HuH-7 (cell line): Measurements from ENCODE around the gene FBXO34.
"Not testable (repeated sequence)": the region's sequence is repeated elsewhere in the genome, so short reads cannot be mapped to it uniquely, and the experiment has no call there.

Source experiments
- DNase-seq: peaks from one replicate; pipeline ENCODE4 v3.0.0; 2011; ENCODE audit warnings: low spot score

The FBXO34 gene

GRCh38 chr14:55312379-55313030 is 41.3 kb downstream of the FBXO34 start:
- not testable (repeated sequence) for DNase-seq

DNA sequence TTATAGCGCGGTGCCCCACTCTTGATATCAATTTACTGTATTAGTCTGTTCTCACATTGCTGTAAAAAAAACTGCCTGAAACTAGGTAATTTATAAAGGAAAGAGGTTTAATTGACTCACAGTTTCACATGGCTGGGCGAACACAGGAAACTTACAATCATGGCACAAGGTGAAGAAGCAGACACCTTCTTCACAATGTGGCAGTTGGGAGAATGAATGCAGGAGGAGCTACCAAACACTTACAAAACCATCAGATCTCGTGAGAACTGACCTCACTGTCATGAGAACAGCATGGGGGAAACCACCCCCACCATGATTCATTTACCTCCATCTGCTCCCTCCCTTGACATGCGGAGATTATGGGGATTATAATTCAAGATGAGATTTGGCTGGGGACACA is 42.3 kb downstream of the FBXO34 start:
- no peak for DNase-seq

GRCh38 chr14:55314449-55314848 is 43.2 kb downstream of the FBXO34 start:
- DNase-seq: no peak

GRCh38 chr14:55316564-55316963 is 45.3 kb downstream of the FBXO34 start:
- no peak for DNase-seq

DNA sequence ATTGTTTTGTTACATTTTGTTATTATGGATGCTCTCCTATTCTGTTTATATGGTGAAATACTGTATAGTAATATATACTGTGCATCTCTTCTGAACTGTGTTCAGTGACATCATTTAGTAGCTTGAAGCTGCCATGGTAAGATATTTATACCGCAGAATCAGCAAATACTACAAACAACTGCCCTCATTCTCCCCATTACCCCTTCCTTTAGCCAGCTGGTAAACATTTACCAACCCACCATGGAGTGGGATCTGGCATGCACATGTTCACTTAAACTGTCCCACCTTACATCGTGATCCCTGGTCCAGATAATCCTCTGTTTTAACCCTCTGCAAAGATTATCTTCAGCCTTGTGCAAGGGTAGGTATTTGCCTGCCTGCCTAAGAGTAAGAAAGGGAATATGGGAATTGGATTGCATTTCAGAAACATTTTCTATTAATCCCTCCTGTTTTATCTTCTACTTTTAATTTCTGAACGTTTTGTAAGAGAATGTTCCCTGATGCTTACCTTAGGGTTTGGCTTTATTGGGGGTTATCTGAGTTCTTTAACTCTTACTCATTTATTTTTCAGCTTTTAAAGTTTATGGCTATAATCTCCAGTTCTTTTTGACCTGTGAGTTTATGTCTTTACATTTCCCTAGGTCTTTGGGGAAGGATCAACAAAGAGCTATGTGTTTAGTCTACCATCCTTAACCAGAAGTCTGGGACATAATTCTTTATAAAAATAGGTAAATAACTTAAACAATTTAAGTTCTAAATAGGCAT is 46.5 kb downstream of the FBXO34 start:
- DNase-seq: no peak

GRCh38 chr14:55318694-55319093 is 47.5 kb downstream of the FBXO34 start:
- DNase-seq: no peak

DNA sequence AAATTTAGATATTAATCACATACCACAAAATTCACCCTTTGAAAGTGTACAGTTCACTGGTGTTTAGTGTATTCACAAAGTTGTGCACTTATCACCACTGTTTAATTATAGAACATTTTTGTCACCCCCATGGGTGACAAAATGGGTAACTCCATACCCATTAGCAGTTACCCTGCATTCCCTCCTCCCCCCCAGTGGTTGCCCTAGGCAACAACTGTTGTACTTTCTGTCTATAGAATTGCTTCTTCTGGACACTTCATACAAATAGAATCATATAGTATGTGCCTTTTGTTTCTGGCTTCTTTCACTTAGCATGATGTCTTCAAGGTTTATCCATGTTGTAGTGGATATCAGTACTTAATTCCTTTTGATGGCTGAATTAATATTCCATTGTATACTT is 52.7 kb downstream of the FBXO34 start:
- DNase-seq: no peak

DNA sequence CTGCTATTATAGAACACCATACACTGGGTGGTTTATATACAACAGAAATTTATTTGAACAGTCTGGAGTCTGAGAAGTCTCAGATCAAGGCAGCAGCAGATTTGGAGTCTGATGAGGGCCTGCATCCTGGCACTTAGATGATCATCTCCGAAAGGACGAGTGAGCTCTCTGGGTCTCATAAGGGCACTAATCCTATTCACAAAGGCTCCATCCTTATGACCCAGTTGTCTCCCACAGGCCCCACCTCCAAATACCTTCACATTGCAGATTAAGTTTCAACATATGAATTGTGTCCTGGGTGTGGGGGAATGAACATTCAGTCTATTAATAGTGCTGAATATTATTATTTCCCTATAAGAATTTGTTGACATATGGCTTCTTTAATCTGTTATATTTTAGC is 53.6 kb downstream of the FBXO34 start:
- no peak for DNase-seq

DNA sequence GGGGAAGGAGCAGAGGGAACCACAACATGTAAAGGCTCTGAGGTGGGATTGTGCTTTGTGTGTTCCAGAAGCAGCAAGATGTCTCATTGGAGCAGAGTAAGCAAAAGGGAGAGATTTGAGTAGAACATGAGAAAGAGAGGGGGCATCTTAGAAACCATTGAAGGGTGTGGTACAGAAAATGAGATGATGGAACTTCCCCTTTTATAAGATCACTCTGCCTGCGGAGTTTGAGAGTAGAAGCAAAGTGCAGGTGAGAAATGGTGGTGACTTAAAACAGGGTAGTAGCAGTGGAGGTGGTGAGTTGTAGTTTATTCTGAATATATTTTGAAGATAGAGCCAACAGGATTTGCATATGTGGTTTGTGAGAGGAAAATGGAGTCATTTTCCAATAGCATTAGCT is 56.0 kb downstream of the FBXO34 start:
- no peak for DNase-seq

- DNase-seq: no peak
Measured at GRCh38 chr14:55328317-55328716, 57.1 kb downstream of the FBXO34 start.

GRCh38 chr14:55329999-55330710 is 58.9 kb downstream of the FBXO34 start:
- DNase-seq: no peak

DNA sequence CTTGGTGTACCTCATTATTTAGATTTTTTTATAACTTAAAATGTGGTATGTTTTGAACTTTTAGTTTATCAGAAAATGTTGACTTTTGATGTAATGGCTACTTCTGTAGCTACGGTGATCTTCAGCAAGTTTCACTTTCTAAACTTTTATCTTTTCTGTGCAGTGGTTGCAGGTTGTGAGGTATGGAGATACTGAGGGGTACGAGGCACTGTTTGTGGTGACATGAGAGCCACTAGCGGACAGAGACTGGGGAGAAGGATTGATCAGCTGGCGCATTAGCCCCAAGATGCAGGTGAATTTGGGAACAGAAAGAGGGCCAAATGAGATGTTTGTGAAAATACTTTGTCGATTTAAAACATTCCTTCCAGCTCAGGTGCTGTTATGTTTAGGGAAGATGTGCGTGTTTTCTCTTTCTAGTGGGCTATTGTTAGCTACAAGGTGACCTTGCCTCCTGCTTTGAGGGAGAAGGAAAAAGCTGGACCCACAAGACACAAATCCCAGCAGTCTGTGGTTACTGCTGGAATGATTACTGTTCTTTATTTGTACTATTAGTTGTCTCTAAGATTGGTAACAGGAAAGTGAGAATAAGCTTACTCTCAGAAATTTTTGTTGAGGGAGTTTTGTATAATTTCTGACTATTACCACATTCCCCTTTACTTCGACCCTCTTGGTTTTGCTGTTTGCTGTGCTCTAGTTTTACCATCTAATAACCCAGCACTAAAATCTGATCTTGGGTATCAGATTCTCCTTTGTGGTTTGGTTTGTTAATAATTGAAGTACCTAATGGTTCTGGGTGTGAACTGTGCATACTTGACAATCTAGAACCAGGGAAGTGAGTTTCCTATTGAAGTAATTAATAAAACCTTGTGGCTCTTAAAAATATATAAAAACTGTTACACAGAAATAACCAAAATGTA is 61.7 kb downstream of the FBXO34 start:
- DNase-seq: no peak

DNA sequence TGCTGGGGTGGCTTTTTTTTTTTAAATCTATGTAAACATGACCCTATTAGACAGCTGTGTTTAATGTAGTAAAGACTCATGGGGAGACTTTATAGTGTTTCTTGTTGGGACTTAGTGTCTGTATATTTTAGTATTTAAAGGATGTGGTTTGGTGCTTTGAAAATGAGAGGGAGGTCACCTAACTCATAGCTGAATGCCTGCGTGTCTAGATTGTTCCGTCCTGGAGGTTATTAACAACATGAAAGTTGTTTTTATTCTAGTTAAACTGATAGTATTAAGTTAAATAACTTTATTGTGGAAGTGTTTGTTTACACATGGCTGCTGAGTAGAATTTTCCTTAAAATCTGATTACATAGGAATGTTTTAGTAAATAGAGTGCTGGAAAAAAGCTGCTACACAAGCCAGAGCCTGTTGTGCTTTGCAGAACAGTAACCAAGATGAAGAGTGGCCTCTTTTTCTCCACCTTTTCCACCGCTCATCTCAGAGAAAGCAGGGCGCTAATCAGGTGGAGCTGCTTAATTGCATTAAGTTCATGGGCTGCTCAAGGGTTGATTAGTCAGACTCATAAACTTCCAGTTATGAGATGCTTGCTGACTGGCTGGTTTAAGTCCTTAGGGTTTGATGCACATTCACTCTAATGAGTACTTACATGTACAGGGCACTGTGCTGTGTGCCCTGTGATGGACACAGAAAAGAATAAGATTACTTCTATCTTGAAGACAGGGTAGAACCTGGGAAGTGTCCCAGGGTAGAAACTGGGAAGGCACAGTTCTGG is 62.7 kb downstream of the FBXO34 start:
- DNase-seq: no peak

- no peak for DNase-seq
Measured at GRCh38 chr14:55336162-55336561, 64.9 kb downstream of the FBXO34 start.

- no peak for DNase-seq
Measured at GRCh38 chr14:55336691-55337090, 65.5 kb downstream of the FBXO34 start.

DNA sequence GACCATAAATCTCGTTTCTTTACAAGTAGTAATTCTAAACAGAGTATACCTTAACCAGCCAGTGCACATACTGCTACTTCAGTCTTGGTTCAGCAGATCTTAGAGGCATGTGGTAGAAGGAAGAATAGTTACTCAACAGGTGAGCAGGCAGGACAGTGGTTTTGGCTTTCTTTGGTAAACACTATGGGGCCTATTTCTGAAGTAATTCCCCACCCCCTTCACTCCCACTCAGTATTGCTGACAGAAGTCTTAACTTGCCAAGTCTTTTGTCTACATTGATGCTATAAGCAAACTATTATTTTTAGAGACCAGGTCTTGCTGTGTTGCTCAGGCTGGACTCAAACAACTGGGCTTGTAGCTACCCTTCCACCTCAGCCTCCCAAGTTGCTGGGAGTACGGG is 68.5 kb downstream of the FBXO34 start:
- DNase-seq: no peak

DNA sequence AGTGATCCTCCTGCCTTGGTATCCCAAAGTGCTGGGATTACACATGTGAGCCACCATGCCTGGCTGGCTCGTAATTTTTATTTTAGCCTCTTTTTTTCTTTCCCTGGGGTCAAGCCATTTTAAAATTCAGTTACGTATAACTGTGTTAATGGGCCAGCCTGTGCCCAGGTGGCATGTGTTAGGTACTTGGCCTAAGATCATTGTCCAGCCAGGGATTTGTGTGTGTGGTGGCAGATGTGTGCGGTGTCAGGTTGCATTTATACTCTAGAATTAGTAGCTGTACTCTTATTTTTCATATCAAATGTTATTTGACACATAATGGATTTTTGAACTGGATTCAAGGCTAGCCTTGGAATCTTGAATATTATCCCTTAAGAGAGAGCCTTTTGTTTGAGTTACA is 69.3 kb downstream of the FBXO34 start:
- no peak for DNase-seq

- no peak for DNase-seq
Measured at GRCh38 chr14:55341781-55342180, 70.6 kb downstream of the FBXO34 start.

DNA sequence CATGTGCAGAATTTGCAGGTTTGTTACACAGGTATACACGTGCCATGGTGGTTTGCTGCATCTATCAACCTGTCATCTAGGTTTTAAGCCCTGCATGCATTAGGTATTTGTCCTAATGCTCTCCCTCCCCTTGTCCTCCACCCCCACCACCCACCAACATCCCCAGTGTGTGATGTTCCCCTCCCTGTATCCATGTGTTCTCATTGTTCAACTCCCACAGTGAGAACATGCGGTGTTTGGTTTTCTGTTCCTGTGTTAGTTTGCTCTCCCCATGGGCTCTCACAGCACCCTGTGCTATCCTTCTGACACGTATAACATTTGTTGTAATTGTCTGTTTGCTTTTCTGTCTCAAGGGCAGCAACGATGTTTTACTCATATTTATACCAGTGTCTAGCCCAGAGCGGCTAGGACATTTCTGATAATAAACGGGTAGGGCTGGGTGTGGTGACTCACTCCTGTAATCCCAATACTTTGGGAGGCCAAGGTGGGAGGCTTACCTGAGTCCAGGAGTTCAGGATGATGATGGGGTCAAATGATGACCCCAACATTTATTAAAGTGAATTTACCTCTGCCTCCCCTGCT is 73.5 kb downstream of the FBXO34 start:
- DNase-seq: not testable (repeated sequence)

DNA sequence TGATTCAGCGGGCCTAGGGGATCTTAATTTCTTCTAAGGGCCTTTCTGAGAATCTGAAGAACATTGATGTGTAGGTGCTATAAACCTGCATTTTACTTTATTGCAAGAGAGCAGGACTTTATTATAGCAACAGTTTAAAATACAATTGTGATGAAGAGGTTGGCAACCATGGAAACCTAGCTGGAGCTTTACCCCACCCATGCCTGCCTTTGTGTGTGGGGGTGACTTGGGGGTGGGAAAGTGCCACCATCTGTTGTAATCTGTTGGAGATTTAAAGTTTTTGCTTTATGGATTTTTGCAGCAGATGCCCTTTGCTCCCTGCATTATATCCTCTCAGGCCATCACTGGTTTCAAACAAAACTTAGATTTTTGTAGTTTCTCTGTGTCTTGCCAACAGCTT is 75.8 kb downstream of the FBXO34 start:
- DNase-seq: no peak

DNA sequence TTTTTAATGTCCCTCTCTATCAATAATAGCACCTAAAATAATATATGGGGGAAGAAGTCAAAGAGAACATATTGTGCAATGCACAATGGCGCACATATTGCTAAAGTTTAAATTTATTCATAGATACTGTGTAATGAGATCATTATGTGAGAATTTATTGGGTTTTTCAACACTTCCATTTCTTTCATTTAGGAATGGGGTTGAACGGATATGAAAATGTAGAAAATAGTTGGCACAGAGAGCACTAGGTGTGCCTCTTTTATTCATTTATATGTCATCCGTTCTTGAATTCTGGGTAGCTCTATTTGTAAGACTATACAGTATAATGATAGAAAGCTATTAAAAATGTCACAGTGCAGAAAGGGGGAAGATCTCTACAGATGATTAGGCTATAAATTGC is 76.5 kb downstream of the FBXO34 start:
- no peak for DNase-seq
